Liver (tissue), 9 donors: Measurements from ENCODE around the gene GPHN. TPM values are rescaled to one million over a fixed set of nuclear protein-coding genes. Genes with fewer than 3 reads are reported as not detected.

ENCODE experiments used
- DNase-seq: peaks from one replicate; pipeline ENCODE4 v3.0.0-alpha.2; 2017; ENCODE audit warnings: low spot score
- H3K27ac ChIP-seq, 2 donors: one replicate each; pipeline ENCODE4 v1.7.0; 2013; ENCODE audit warnings: inconsistent platforms in 2 of 2, low read length in 2 of 2, control low read depth in 1 of 2, low read depth in 1 of 2, mild to moderate bottlenecking in 1 of 2
- H3K27me3 ChIP-seq, 4 donors: one replicate each; pipeline versions ENCODE4 v1.6.1 to v1.7.0; 2013; ENCODE audit warnings: low read length in 3 of 4, inconsistent platforms in 1 of 4, mild to moderate bottlenecking in 1 of 4, moderate library complexity in 1 of 4; ENCODE audit not compliant: control insufficient read depth in 4 of 4, insufficient read depth in 4 of 4
- H3K36me3 ChIP-seq, 4 donors: one replicate each; pipeline versions ENCODE4 v1.6.1 to v1.7.0; 2013; ENCODE audit warnings: low read length in 3 of 4, mild to moderate bottlenecking in 3 of 4, low read depth in 1 of 4, moderate library complexity in 1 of 4; ENCODE audit not compliant: control insufficient read depth in 4 of 4, insufficient read depth in 3 of 4
- H3K4me1 ChIP-seq, 4 donors: one replicate each; pipeline versions ENCODE4 v1.6.1 to v1.7.0; 2013; ENCODE audit warnings: low read length in 3 of 4, mild to moderate bottlenecking in 3 of 4, moderate library complexity in 1 of 4; ENCODE audit not compliant: control insufficient read depth in 4 of 4, insufficient read depth in 4 of 4
- H3K4me3 ChIP-seq, 3 donors: one replicate each; pipeline versions ENCODE4 v1.6.1 to v1.7.0; 2013; ENCODE audit warnings: low read length in 3 of 3, control low read depth in 1 of 3, low read depth in 1 of 3, mild to moderate bottlenecking in 1 of 3
- H3K9ac ChIP-seq, 2 donors: one replicate each; pipeline ENCODE4 v1.7.0; 2013; ENCODE audit warnings: low read length in 2 of 2, mild to moderate bottlenecking in 2 of 2, moderate library complexity in 2 of 2, control low read depth in 1 of 2, low read depth in 1 of 2
- H3K9me3 ChIP-seq, 4 donors: one replicate each; pipeline versions ENCODE4 v1.6.1 to v1.7.0; 2013; ENCODE audit warnings: low read length in 3 of 4; ENCODE audit not compliant: control insufficient read depth in 4 of 4
- EGR1 ChIP-seq, 2 donors: IDR thresholded peaks; 2 replicates each; pipeline ENCODE4 v1.6.1; 2016 to 2018; ENCODE audit warnings: antibody characterized with exemption in 2 of 2, low read depth in 2 of 2
- FOXA2 ChIP-seq: IDR thresholded peaks from 2 replicates; pipeline ENCODE4 v1.6.1; 2016; ENCODE audit warnings: antibody characterized with exemption
- GABPA ChIP-seq, 2 donors: IDR thresholded peaks in 1 of 2; conservative IDR thresholded peaks in 1 of 2; 2 replicates each; pipeline ENCODE4 v1.6.1; 2016; ENCODE audit warnings: antibody characterized with exemption in 2 of 2, mild to moderate bottlenecking in 1 of 2, moderate library complexity in 1 of 2
- HNF4A ChIP-seq, 2 donors: conservative IDR thresholded peaks; 2 replicates each; pipeline ENCODE4 v1.6.1; 2016; ENCODE audit warnings: antibody characterized with exemption in 2 of 2, mild to moderate bottlenecking in 2 of 2
- HNF4G ChIP-seq: IDR thresholded peaks from 2 replicates; pipeline ENCODE4 v1.6.1; 2016; ENCODE audit warnings: antibody characterized with exemption
- JUND ChIP-seq, 2 donors: IDR thresholded peaks; 2 replicates each; pipeline ENCODE4 v1.6.1; 2016; ENCODE audit warnings: antibody characterized with exemption in 2 of 2
- NR2F2 ChIP-seq: IDR thresholded peaks from 2 replicates; pipeline ENCODE4 v1.6.1; 2016; ENCODE audit warnings: antibody characterized with exemption
- RAD21 ChIP-seq, 2 donors: IDR thresholded peaks; 2 replicates each; pipeline ENCODE4 v1.6.1; 2016; ENCODE audit warnings: antibody characterized with exemption in 2 of 2, mild to moderate bottlenecking in 2 of 2
- RXRA ChIP-seq, 2 donors: IDR thresholded peaks; 2 replicates each; pipeline ENCODE4 v1.6.1; 2017 to 2018; ENCODE audit warnings: antibody characterized with exemption in 2 of 2, mild to moderate bottlenecking in 1 of 2
- SP1 ChIP-seq: IDR thresholded peaks from 2 replicates; pipeline ENCODE4 v1.6.1; 2018; ENCODE audit warnings: antibody characterized with exemption, mild to moderate bottlenecking
- TAF1 ChIP-seq: conservative IDR thresholded peaks from 2 replicates; pipeline ENCODE4 v1.6.1; 2016; ENCODE audit warnings: antibody characterized with exemption, mild to moderate bottlenecking
- YY1 ChIP-seq: IDR thresholded peaks from 2 replicates; pipeline ENCODE4 v1.6.1; 2016; ENCODE audit warnings: antibody characterized with exemption, mild to moderate bottlenecking
- WGBS: extraction: QIAGEN DNeasy Blood & Tissue Kit; methylation state at CpG from one replicate; pipeline ENCODE4 v1.1.7; 2013; 5-methylcytosine and 5-hydroxymethylcytosine counted together
- polyA plus RNA-seq, 2 donors: library from polyadenylated mRNA; stranded (reverse) in 1 of 2; unstranded in 1 of 2; fragments of 200-250 nt in 1 of 2; fragments of >200 nt in 1 of 2; fragmentation: Nextera tagmentation in 1 of 2; extraction: Ambion mirVana in 1 of 2; gene quantifications; one replicate each; pipeline versions ENCODE4 v1.2.1 to v1.2.3, GENCODE V29; 2013 to 2015
- total RNA-seq, 2 donors: library from RNA; depleted of rRNA; stranded (reverse); fragments of >200 nt; gene quantifications; one replicate each; pipeline ENCODE4 v1.2.3, GENCODE V29; 2014
- TF ChIP-seq, protein P1 (sequence below): IDR thresholded peaks from 2 replicates; pipeline ENCODE4 v1.6.1; 2016; ENCODE audit warnings: antibody characterized with exemption
- TF ChIP-seq, protein P2 (sequence below): fragments of 150-350 bp; IDR thresholded peaks from 2 replicates; pipeline ENCODE4 v1.5.1; 2017; ENCODE audit warnings: improper control_type of control experiment, low read depth, low read length; ENCODE audit not compliant: missing input control
- TF ChIP-seq, protein P3 (sequence below): IDR thresholded peaks from 2 replicates; pipeline ENCODE4 v1.6.1; 2016; ENCODE audit warnings: antibody characterized with exemption, mild to moderate bottlenecking
- TF ChIP-seq, protein P4 (sequence below): IDR thresholded peaks from 2 replicates; pipeline ENCODE4 v1.6.1; 2016; ENCODE audit warnings: antibody characterized with exemption
- TF ChIP-seq, protein P5 (sequence below): IDR thresholded peaks from 2 replicates; pipeline ENCODE4 v1.6.1; 2016; ENCODE audit warnings: antibody characterized with exemption
- donor health status: healthy.
- donor health status: healthy.
- donor health status: healthy.
- donor health status: healthy.
- donor health status: healthy.

The GPHN gene
- total and polyA plus RNA-seq, 4 donors: 18.4 to 76.4 (median 47.4) TPM

DNA sequence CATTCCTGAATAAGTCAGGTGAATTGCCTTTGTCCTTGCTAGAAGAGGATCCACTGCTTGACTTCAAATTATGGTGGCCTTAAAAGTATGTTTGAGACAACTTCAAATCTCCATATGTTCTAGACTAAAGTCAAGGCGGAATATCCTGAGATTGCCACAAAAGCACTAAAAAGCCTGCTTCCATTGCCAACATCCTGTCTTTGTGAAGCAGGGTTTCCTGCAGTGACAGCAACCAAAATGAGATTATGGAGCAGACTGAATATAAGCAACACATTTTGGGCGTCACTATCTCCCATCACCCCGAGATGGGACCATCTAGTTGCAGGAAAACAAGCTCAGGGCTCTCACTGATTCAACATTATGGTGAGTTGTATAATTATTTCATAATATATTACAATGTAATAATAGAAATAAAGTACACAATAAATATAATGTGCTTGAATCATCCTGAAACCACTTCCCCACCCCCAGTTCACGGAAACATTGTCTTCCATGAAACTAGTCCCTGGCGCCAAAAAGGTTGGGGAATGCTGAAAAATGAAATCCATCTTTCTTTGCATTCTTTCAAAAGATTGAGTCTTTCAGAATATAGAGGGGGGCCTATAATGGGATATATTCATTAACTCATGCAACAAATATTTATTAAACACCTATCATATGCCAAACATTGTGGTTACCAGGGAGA is 143.7 kb downstream of the GPHN start:
- no peak for DNase-seq
- Histone ChIP-seq H3K4me3 (no peak overlapping the region), H3K9me3 (no peaks in the 10 kb centered on the region), H3K36me3 (no peaks in the 10 kb centered on the region), H3K27me3 (no peaks in the 10 kb centered on the region), H3K27ac (no peak overlapping the region), H3K4me1 (peaks cover 0 to 5% (median 0%) of the 10 kb centered on the region in 4 donors), H3K9ac (no peak overlapping the region)
- 89% methylated on average over 5 of the region's 5 CpGs for WGBS
- no peak for TF ChIP-seq HNF4A (conservative IDR thresholded peaks at IDR 0.05)
- TF ChIP-seq, protein P1, sequence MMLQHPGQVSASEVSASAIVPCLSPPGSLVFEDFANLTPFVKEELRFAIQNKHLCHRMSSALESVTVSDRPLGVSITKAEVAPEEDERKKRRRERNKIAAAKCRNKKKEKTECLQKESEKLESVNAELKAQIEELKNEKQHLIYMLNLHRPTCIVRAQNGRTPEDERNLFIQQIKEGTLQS: no peak
- TF ChIP-seq SP1: no peak
- TF ChIP-seq, protein P2, sequence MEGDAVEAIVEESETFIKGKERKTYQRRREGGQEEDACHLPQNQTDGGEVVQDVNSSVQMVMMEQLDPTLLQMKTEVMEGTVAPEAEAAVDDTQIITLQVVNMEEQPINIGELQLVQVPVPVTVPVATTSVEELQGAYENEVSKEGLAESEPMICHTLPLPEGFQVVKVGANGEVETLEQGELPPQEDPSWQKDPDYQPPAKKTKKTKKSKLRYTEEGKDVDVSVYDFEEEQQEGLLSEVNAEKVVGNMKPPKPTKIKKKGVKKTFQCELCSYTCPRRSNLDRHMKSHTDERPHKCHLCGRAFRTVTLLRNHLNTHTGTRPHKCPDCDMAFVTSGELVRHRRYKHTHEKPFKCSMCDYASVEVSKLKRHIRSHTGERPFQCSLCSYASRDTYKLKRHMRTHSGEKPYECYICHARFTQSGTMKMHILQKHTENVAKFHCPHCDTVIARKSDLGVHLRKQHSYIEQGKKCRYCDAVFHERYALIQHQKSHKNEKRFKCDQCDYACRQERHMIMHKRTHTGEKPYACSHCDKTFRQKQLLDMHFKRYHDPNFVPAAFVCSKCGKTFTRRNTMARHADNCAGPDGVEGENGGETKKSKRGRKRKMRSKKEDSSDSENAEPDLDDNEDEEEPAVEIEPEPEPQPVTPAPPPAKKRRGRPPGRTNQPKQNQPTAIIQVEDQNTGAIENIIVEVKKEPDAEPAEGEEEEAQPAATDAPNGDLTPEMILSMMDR: no peak
- TF ChIP-seq TAF1: no peak
- no peak for TF ChIP-seq EGR1 (IDR thresholded peaks at IDR 0.05; ENCODE audit: low read depth in 2 of 2)
- TF ChIP-seq, protein P3, sequence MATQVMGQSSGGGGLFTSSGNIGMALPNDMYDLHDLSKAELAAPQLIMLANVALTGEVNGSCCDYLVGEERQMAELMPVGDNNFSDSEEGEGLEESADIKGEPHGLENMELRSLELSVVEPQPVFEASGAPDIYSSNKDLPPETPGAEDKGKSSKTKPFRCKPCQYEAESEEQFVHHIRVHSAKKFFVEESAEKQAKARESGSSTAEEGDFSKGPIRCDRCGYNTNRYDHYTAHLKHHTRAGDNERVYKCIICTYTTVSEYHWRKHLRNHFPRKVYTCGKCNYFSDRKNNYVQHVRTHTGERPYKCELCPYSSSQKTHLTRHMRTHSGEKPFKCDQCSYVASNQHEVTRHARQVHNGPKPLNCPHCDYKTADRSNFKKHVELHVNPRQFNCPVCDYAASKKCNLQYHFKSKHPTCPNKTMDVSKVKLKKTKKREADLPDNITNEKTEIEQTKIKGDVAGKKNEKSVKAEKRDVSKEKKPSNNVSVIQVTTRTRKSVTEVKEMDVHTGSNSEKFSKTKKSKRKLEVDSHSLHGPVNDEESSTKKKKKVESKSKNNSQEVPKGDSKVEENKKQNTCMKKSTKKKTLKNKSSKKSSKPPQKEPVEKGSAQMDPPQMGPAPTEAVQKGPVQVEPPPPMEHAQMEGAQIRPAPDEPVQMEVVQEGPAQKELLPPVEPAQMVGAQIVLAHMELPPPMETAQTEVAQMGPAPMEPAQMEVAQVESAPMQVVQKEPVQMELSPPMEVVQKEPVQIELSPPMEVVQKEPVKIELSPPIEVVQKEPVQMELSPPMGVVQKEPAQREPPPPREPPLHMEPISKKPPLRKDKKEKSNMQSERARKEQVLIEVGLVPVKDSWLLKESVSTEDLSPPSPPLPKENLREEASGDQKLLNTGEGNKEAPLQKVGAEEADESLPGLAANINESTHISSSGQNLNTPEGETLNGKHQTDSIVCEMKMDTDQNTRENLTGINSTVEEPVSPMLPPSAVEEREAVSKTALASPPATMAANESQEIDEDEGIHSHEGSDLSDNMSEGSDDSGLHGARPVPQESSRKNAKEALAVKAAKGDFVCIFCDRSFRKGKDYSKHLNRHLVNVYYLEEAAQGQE: no peak
- no peak for TF ChIP-seq NR2F2
- no peak for TF ChIP-seq RXRA (IDR thresholded peaks at IDR 0.05)
- TF ChIP-seq, protein P4, sequence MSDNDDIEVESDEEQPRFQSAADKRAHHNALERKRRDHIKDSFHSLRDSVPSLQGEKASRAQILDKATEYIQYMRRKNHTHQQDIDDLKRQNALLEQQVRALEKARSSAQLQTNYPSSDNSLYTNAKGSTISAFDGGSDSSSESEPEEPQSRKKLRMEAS: no peak
- no peak for TF ChIP-seq GABPA (IDR thresholded peaks at IDR 0.05 in 1 of 2, conservative IDR thresholded peaks at IDR 0.05 in 1 of 2)
- TF ChIP-seq YY1: no peak
- TF ChIP-seq RAD21 (IDR thresholded peaks at IDR 0.05): no peak
- TF ChIP-seq HNF4G: no peak
- no peak for TF ChIP-seq JUND (IDR thresholded peaks at IDR 0.05)

DNA sequence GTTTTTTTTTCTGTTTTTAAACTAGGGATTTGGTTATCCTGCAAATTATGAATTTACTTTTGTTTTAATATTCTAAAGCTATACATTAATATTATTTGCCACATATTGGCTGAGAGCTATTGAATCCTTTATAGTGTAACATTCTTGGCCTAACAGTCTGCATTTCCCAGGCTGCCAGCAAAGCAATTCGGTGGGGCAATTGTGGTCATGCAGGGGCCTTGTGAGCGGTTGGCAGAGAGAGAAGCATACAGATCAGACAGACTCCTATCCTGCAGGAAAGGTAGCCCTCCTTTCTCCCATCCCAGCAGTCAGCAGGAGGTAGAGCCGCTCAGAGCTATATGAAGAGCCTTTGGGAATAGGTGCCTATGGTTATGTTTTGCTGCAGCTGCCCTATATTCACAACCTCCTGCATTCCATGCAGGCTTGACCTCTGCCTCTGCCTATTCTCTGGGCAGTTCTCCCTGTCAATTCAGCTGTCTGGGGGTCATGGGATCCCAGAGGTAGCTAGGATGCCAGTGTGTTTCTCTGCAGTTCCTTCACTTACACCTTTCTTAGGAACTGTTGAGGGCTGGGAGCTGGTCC is 144.7 kb downstream of the GPHN start:
- 91% methylated on average over 3 of the region's 3 CpGs for WGBS
- no peaks in the 10 kb centered on the region for H3K36me3 ChIP-seq
- TF ChIP-seq, protein P5, sequence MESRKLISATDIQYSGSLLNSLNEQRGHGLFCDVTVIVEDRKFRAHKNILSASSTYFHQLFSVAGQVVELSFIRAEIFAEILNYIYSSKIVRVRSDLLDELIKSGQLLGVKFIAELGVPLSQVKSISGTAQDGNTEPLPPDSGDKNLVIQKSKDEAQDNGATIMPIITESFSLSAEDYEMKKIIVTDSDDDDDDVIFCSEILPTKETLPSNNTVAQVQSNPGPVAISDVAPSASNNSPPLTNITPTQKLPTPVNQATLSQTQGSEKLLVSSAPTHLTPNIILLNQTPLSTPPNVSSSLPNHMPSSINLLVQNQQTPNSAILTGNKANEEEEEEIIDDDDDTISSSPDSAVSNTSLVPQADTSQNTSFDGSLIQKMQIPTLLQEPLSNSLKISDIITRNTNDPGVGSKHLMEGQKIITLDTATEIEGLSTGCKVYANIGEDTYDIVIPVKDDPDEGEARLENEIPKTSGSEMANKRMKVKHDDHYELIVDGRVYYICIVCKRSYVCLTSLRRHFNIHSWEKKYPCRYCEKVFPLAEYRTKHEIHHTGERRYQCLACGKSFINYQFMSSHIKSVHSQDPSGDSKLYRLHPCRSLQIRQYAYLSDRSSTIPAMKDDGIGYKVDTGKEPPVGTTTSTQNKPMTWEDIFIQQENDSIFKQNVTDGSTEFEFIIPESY: no peak
- TF ChIP-seq, protein P4: no peak
- TF ChIP-seq TAF1: no peak
- TF ChIP-seq FOXA2: no peak
- TF ChIP-seq, protein P2: no peak
- TF ChIP-seq, protein P3: no peak

More for the DNA sequence above, 144.7 kb downstream of the GPHN start:
- Histone ChIP-seq H3K9ac (no peak overlapping the region), H3K4me1 (peaks cover 0 to 5% (median 0%) of the 10 kb centered on the region in 4 donors), H3K9me3 (peaks cover 0 to 7% (median 4%) of the 10 kb centered on the region in 4 donors), H3K27ac (no peak overlapping the region), H3K4me3 (no peak overlapping the region), H3K27me3 (no peaks in the 10 kb centered on the region)
- no peak for DNase-seq
